ENCODE data around the gene FGD3. TPM values are rescaled to one million over a fixed set of nuclear protein-coding genes. Genes with fewer than 3 reads are reported as not detected.
"Not testable (repeated sequence)": the region's sequence is repeated elsewhere in the genome, so short reads cannot be mapped to it uniquely, and the experiment has no call there.

Gene FGD3
- total and polyA plus RNA-seq, 4 donors, result 1.6 to 6.2 (median 3.6) TPM

GRCh38 chr9:92989561-92989960 is 42.2 kb downstream of the FGD3 start (continued):
- TF ChIP-seq, protein P1, sequence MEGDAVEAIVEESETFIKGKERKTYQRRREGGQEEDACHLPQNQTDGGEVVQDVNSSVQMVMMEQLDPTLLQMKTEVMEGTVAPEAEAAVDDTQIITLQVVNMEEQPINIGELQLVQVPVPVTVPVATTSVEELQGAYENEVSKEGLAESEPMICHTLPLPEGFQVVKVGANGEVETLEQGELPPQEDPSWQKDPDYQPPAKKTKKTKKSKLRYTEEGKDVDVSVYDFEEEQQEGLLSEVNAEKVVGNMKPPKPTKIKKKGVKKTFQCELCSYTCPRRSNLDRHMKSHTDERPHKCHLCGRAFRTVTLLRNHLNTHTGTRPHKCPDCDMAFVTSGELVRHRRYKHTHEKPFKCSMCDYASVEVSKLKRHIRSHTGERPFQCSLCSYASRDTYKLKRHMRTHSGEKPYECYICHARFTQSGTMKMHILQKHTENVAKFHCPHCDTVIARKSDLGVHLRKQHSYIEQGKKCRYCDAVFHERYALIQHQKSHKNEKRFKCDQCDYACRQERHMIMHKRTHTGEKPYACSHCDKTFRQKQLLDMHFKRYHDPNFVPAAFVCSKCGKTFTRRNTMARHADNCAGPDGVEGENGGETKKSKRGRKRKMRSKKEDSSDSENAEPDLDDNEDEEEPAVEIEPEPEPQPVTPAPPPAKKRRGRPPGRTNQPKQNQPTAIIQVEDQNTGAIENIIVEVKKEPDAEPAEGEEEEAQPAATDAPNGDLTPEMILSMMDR (IDR thresholded peaks at IDR 0.05; ENCODE audit: low read depth, low read length, missing input control), result no peak

- Histone ChIP-seq H3K27me3 (ENCODE audit: control insufficient read depth in 4 of 4, insufficient read depth in 4 of 4, low read length in 3 of 4) (peaks cover 0 to 2% (median 0%) of the 10 kb centered on the region in 4 donors), H3K9me3 (ENCODE audit: control insufficient read depth in 4 of 4, low read length in 3 of 4) (no peaks in the 10 kb centered on the region), H3K27ac (ENCODE audit: low read depth in 1 of 2, low read length in 2 of 2) (no peak overlapping the region), H3K4me3 (ENCODE audit: low read depth in 1 of 3, low read length in 3 of 3) (no peak overlapping the region), H3K36me3 (ENCODE audit: control insufficient read depth in 4 of 4, insufficient read depth in 3 of 4, low read depth in 1 of 4, low read length in 3 of 4) (no peaks in the 10 kb centered on the region), H3K4me1 (ENCODE audit: control insufficient read depth in 4 of 4, insufficient read depth in 4 of 4, low read length in 3 of 4) (no peaks in the 10 kb centered on the region), H3K9ac (ENCODE audit: low read depth in 1 of 2, low read length in 2 of 2) (no peak overlapping the region)
- TF ChIP-seq YY1 (IDR thresholded peaks at IDR 0.05), result no peak
- 91% methylated on average over 3 of the region's 3 CpGs for WGBS
- DNase-seq (ENCODE audit: low spot score), result no peak
Measured at GRCh38 chr9:92990461-92990860, 43.1 kb downstream of the FGD3 start.

- no peaks in the 10 kb centered on the region for H3K9me3 ChIP-seq (ENCODE audit: control insufficient read depth in 4 of 4, low read length in 3 of 4)
- H3K27ac ChIP-seq (ENCODE audit: low read depth in 1 of 2, low read length in 2 of 2), result no peak overlapping the region
- H3K36me3 ChIP-seq (ENCODE audit: control insufficient read depth in 4 of 4, insufficient read depth in 3 of 4, low read depth in 1 of 4, low read length in 3 of 4), result no peaks in the 10 kb centered on the region
- TF ChIP-seq FOXA2 (IDR thresholded peaks at IDR 0.05) (no peak), HNF4G (IDR thresholded peaks at IDR 0.05) (no peak), YY1 (IDR thresholded peaks at IDR 0.05) (no peak), GABPA (IDR thresholded peaks at IDR 0.05 in 1 of 2, conservative IDR thresholded peaks at IDR 0.05 in 1 of 2) (no peak)
- H3K27me3 ChIP-seq (ENCODE audit: control insufficient read depth in 4 of 4, insufficient read depth in 4 of 4, low read length in 3 of 4), result peaks cover 0 to 2% (median 0%) of the 10 kb centered on the region in 4 donors
- H3K4me1 ChIP-seq (ENCODE audit: control insufficient read depth in 4 of 4, insufficient read depth in 4 of 4, low read length in 3 of 4), result no peaks in the 10 kb centered on the region
- no peak overlapping the region for H3K9ac ChIP-seq (ENCODE audit: low read depth in 1 of 2, low read length in 2 of 2)
- DNase-seq (ENCODE audit: low spot score), result peak; percentile 27
- H3K4me3 ChIP-seq (ENCODE audit: low read depth in 1 of 3, low read length in 3 of 3), result no peak overlapping the region
- 80% methylated on average over 4 of the region's 4 CpGs for WGBS
Measured at GRCh38 chr9:92992549-92992948, 45.2 kb downstream of the FGD3 start.

- not testable (repeated sequence) for H3K9ac ChIP-seq (ENCODE audit: low read depth in 1 of 2, low read length in 2 of 2); H3K9me3 ChIP-seq (ENCODE audit: control insufficient read depth in 4 of 4, low read length in 3 of 4); H3K36me3 ChIP-seq (ENCODE audit: control insufficient read depth in 4 of 4, insufficient read depth in 3 of 4, low read depth in 1 of 4, low read length in 3 of 4); H3K4me3 ChIP-seq (ENCODE audit: low read depth in 1 of 3, low read length in 3 of 3); DNase-seq (ENCODE audit: low spot score); H3K27ac ChIP-seq (ENCODE audit: low read depth in 1 of 2, low read length in 2 of 2); H3K27me3 ChIP-seq (ENCODE audit: control insufficient read depth in 4 of 4, insufficient read depth in 4 of 4, low read length in 3 of 4); H3K4me1 ChIP-seq (ENCODE audit: control insufficient read depth in 4 of 4, insufficient read depth in 4 of 4, low read length in 3 of 4)
- WGBS, result 83% methylated on average over 10 of the region's 10 CpGs
Measured at GRCh38 chr9:92998871-92999270, 51.5 kb downstream of the FGD3 start.

DNA sequence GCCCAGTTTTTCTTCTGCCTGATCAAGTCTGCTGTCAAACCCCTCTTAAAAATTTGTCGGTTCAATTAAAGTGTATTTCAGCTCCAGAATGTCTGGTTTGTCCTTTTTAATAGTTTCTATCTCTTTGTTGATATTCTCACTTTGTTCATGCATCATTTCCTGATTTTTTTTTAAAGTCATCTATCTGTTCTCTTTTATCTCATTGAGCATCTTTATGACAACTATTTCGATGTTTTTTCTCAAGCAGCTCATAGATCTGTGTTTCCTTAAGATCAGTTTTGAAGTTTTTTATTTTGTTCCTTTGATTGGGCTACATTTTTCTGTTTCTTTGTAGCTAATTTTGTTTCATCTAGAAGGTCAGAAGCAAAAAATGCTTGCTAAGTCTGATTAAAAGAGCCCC is 53.7 kb downstream of the FGD3 start:
- Histone ChIP-seq H3K27me3 (ENCODE audit: control insufficient read depth in 4 of 4, insufficient read depth in 4 of 4, low read length in 3 of 4) (no peaks in the 10 kb centered on the region), H3K27ac (ENCODE audit: low read depth in 1 of 2, low read length in 2 of 2) (no peak overlapping the region), H3K4me3 (ENCODE audit: low read depth in 1 of 3, low read length in 3 of 3) (no peak overlapping the region), H3K36me3 (ENCODE audit: control insufficient read depth in 4 of 4, insufficient read depth in 3 of 4, low read depth in 1 of 4, low read length in 3 of 4) (no peaks in the 10 kb centered on the region), H3K9me3 (ENCODE audit: control insufficient read depth in 4 of 4, low read length in 3 of 4) (no peaks in the 10 kb centered on the region), H3K4me1 (ENCODE audit: control insufficient read depth in 4 of 4, insufficient read depth in 4 of 4, low read length in 3 of 4) (peaks cover 0 to 7% (median 4%) of the 10 kb centered on the region in 4 donors), H3K9ac (ENCODE audit: low read depth in 1 of 2, low read length in 2 of 2) (no peak overlapping the region)
- 85% methylated on average over 2 of the region's 2 CpGs for WGBS
- no peak for DNase-seq (ENCODE audit: low spot score)
- TF ChIP-seq HNF4A (conservative IDR thresholded peaks at IDR 0.05) (no peak), YY1 (IDR thresholded peaks at IDR 0.05) (no peak), RAD21 (IDR thresholded peaks at IDR 0.05) (no peak), EGR1 (IDR thresholded peaks at IDR 0.05; ENCODE audit: low read depth in 2 of 2) (no peak), FOXA2 (IDR thresholded peaks at IDR 0.05) (no peak), JUND (IDR thresholded peaks at IDR 0.05) (no peak), ZBTB33 (IDR thresholded peaks at IDR 0.05) (no peak), TAF1 (conservative IDR thresholded peaks at IDR 0.05) (no peak)
- TF ChIP-seq, protein P1 (IDR thresholded peaks at IDR 0.05; ENCODE audit: low read depth, low read length, missing input control), result no peak
- TF ChIP-seq, protein P2, sequence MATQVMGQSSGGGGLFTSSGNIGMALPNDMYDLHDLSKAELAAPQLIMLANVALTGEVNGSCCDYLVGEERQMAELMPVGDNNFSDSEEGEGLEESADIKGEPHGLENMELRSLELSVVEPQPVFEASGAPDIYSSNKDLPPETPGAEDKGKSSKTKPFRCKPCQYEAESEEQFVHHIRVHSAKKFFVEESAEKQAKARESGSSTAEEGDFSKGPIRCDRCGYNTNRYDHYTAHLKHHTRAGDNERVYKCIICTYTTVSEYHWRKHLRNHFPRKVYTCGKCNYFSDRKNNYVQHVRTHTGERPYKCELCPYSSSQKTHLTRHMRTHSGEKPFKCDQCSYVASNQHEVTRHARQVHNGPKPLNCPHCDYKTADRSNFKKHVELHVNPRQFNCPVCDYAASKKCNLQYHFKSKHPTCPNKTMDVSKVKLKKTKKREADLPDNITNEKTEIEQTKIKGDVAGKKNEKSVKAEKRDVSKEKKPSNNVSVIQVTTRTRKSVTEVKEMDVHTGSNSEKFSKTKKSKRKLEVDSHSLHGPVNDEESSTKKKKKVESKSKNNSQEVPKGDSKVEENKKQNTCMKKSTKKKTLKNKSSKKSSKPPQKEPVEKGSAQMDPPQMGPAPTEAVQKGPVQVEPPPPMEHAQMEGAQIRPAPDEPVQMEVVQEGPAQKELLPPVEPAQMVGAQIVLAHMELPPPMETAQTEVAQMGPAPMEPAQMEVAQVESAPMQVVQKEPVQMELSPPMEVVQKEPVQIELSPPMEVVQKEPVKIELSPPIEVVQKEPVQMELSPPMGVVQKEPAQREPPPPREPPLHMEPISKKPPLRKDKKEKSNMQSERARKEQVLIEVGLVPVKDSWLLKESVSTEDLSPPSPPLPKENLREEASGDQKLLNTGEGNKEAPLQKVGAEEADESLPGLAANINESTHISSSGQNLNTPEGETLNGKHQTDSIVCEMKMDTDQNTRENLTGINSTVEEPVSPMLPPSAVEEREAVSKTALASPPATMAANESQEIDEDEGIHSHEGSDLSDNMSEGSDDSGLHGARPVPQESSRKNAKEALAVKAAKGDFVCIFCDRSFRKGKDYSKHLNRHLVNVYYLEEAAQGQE (IDR thresholded peaks at IDR 0.05), result no peak

All from liver (tissue), 9 donors.